Measurements from ENCODE around the gene ZNF155.

ZNF155 gene

GRCh38 chr19:44005973-44006372 lies 22.0 kb downstream of the ZNF155 start:
- no peak for DNase-seq

DNA sequence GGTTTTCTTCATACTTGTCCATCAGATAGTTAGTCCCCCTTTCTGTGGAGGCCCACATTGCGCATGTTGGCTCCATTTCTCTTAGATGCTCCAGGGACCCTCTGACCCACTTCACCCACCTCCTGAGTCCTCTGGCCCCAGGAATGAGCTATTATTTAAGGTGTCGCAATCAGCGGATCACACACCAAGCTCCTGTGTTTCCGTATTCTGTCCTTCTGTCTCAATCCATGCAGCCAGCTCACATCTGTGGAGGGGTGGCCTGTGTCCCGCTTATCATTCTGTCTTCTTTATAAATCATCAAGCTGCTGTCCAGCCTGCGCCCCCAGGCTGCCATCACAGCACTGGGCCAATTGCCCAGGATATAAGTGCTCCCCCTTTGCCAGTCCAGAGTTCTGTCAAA lies 23.5 kb downstream of the ZNF155 start:
- DNase-seq: no peak

DNA sequence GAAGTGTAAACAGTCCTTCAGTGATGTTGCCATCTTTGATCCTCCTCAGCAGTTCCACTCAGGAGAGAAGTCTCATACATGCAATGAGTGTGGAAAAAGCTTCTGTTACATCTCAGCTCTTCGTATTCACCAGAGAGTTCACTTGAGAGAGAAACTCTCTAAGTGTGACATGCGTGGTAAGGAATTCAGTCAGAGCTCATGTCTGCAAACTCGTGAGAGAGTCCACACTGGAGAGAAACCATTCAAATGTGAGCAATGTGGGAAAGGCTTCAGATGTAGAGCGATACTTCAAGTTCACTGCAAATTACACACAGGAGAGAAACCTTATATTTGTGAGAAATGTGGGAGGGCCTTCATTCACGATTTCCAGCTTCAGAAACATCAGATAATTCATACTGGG lies 26.5 kb downstream of the ZNF155 start:
- no peak for DNase-seq

DNA sequence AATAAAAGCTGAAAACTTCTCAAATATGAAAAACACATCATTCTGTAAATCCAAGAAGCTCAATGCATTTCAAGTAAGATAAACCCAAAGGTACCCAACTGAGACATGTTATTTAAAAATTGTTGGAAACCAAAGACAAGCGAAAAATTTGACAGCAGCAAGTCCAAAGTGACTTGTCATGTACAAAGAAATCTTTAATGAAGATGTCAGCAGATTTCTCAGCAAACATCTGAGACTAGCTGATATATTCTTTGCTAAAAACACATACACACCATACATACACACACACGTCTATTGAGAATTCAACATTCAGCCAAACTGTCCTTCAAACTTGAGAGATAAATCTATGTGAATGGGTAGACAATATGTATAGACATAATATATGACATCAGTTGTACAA lies 35.5 kb downstream of the ZNF155 start:
- DNase-seq: no peak

GRCh38 chr19:44021221-44021620 lies 37.2 kb downstream of the ZNF155 start:
- DNase-seq: no peak

GRCh38 chr19:44024900-44025216 lies 40.9 kb downstream of the ZNF155 start:
- no peak for DNase-seq

GRCh38 chr19:44025217-44025936 lies 41.4 kb downstream of the ZNF155 start, which contains the start of gene ZNF222:
Gene ZNF222 (plus strand): TSS chr19:44025379. CDS start chr19:44025437, 58 bp downstream.
- DNase-seq: peak; percentile 61

DNA sequence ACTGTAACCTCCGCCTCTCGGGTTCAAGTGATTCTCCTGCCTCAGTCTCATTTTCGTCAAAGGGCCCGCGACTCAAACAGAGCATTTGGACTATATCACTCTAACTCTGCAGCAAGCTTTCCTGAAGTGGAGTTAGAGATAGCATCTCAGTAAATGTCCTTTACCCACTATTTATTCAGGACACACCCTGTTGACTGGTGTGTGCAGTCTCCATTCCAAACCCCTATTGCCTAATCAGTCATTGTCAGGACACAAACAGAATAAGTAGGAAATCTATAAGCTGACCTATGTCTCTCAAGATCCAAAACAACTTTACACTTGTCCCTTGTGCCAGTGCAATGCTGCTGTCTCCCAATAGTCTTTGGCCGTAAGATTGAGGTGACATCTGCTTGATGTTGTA lies 42.6 kb downstream of the ZNF155 start:
- DNase-seq: no peak

- DNase-seq: no peak
Observed at GRCh38 chr19:44032001-44032610, 48.1 kb downstream of the ZNF155 start.

GRCh38 chr19:44042147-44042546 lies 58.2 kb downstream of the ZNF155 start:
- DNase-seq: no peak

All from NCI-H774 (cell line).